ENCODE data around the gene MAD1L1. TPM values are rescaled to one million over a fixed set of nuclear protein-coding genes. Genes with fewer than 3 reads are reported as not detected.
"Not testable (repeated sequence)": the region's sequence is repeated elsewhere in the genome, so short reads cannot be mapped to it uniquely, and the experiment has no call there.

The MAD1L1 gene
- total RNA-seq, 1 donor from 2014 or later, result 40.9 TPM

DNA sequence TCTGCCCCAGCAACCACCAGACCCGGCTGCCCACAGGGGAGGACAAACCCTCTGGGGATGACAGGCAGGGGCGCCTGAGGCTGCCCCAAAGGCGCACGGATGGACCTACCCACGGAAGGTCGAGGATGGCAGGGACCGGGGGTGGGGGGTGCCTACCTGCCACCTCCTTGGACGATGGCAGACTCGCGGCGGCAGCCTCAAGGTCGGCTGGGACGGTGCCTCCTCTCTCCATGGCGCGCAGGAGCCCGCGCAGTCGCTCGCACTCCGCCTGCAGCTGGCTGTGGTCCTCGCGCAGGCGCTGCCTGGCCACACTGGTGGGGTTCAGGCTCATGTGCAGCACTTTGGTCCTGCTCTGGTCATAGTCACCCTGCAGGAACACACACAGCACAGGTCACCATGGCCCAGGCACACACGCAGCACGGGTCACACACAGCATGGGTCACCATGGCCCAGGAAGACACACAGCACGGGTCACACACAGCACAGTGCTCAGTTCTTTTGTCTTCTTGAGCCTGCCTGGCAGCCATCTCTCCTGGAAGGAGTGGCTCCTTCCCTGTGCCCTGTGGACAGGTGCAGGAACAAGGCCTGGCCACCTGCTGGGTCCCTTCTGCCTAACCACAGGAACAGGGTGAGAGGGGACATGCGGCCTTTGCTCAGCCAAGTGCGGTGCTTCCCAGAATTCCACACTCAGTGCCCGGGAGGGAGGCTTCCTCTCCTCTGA lies 296.1 kb downstream of the MAD1L1 start:
- DNase-seq (ENCODE audit: low read depth), result peak; percentile 90

DNA sequence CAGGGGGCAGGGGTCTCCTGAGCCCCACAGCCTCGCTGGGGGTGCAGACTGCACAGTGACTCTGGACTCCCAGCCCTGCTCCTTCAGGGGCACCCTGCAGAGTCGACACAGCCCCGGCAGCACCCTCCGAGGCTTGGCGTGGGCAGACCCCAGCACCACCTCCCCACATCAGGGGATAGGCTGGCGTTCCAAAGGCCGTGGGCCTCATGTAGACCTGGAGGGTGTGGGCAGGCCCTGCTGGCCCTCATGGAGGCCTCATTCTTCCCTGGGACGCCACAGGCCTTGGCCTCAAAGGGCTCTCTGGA lies 296.8 kb downstream of the MAD1L1 start:
- no peak for DNase-seq (ENCODE audit: low read depth)

DNA sequence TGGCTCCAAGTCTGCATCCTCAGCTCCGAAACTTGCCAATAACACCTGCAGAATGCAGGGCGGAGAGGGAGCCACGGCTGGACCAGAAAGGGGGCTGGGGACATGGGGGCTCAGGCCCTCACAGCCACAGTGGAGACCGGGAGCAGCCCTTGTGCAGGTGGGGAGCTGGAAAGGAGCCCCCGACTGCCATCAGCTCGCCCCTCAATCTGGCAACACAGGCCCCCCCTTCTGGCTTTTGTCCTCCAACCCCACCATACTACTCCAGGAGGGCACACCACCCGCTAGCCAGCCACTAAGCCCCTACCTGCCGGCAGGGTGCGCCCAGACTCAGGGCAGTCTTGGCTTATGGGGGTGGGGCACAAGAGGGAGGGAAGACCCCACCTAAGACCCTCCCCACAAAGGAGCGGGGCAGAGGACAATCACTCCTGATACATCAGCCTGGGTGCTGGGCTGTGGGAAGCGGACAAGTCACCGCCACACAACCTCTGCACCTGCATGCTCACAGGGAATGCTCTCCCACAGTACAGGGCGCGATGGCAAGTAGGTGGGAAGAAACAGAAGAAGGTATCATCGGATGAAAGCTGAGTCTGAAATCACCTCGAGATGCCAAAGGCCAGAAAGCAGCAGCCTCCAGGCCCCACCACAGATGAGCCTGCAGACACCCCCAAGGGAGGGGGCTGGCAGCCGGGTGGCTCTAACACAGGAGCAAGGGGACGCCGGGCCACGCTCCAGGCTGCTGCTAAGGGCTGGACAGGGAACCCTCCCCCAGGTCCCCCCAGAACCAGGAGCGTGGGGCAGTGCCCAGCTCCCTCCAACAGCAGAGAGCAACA lies 297.4 kb downstream of the MAD1L1 start:
- no peak for DNase-seq (ENCODE audit: low read depth)

DNA sequence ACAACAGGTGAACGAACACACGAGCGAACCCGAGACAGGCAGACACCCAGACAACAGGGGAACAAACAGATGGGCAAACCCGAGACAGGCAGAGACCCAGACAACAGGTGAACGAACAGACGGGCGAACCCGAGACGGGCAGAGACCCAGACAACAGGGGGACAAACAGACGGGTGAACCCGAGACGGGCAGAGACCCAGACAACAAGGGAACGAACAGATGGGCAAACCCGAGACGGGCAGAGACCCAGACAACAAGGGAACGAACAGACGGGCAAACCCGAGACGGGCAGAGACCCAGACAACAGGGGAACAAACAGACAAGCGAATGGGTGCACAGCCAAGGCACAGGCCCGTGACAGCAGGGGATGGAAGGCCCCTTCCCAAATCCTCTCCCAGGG lies 298.0 kb downstream of the MAD1L1 start:
- no peak for DNase-seq (ENCODE audit: low read depth)

DNA sequence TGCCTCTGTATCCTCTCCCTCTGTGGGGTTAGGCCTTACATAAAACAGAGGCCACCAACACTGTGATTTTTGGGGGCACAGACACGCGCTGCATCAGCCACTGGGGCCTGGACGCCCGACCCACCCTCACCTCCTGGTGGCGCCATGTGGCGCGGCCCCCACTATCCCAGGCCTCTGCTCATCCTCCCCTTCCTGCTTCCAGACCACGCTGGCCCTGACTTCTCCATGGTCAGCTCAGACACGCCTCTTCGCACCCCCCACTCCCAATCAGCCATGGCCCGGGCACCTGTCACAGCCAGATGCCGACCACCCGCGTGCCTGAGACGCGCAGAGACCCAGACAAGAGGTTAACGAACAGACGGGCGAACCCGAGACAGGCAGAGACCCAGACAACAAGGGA lies 298.7 kb downstream of the MAD1L1 start:
- no peak for DNase-seq (ENCODE audit: low read depth)

DNA sequence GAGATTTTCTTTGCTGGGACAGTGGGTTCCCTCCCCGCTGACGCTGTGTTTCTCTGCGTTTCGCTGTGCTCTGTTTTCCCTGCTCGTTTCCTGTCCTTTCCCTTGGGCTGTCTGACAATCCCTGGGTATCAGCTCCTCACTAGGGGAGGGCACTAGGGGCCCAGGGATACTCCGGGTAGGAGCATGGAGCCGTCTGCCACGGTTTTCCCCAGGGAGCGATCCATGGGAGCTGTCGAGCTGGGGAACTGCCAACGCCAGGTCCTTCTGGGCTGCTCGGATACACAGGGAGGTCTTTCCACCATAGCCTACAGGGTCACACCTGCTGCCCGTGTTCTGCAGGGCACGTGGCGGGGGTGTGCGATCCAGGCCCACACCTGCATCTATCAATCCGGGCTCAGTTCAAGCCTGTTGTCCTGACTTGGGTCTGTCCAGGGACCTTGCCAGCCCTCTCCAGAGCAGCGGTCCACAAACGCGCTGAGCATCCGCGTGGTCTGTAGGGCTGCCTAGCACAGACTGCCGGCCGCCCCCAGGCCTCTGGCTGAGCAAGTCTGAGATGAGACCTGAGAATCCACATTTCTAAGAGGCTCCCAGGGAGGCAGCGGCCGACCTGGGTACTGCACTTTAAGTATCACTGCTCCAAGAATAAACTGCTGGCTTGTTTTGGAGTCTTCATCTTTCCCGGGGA lies 299.5 kb downstream of the MAD1L1 start:
- DNase-seq (ENCODE audit: low read depth), result no peak

DNA sequence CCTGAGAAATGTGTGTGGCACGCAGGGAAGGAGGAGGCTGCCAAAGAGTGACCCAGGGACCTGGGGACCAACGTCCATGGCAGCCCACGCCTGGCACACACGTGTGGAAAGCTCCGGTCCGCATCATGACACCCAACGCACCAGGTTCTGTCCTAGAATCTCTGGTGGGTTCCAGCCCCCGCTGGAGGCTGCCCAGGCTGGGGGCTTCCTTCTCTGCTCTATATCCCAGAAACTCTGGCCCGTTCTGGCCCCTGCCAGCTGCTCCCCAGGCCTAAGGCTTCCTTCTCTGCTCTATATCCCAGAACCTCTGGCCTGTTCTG lies 300.8 kb downstream of the MAD1L1 start:
- no peak for DNase-seq (ENCODE audit: low read depth)

DNA sequence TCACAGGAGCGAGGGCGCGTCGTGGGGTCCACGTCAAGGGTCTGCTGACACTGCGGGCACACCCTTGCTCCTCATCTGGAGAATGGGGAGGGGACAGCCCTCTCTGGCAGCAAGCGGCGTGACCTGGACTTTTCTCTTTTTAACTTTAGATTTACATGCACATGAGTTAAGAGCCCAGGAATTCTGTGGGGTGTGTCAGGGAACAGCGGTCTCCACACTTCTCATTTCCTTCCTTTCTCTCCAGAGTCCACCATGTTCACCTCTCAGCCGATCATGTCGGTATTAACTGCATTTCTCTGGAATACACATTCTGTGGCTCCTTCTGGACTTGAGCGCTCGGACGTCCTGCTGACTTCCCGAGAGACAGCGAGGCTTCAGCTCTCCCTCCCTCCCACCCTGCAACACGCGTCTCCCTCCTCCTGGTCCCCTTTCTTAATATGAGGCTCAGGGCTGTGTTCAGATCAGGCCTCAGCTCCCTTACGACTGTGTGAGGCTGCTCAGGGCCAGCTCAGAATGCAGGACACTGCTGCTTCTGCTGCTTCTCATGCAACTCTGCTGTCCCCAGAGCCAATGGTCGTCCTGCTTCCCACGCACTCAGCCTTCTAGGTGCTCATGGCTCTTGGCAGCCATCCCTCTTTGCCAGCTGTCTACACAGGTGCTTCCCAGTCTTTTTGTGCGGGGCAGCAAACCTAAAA lies 301.3 kb downstream of the MAD1L1 start:
- DNase-seq (ENCODE audit: low read depth), result peak; percentile 60

DNA sequence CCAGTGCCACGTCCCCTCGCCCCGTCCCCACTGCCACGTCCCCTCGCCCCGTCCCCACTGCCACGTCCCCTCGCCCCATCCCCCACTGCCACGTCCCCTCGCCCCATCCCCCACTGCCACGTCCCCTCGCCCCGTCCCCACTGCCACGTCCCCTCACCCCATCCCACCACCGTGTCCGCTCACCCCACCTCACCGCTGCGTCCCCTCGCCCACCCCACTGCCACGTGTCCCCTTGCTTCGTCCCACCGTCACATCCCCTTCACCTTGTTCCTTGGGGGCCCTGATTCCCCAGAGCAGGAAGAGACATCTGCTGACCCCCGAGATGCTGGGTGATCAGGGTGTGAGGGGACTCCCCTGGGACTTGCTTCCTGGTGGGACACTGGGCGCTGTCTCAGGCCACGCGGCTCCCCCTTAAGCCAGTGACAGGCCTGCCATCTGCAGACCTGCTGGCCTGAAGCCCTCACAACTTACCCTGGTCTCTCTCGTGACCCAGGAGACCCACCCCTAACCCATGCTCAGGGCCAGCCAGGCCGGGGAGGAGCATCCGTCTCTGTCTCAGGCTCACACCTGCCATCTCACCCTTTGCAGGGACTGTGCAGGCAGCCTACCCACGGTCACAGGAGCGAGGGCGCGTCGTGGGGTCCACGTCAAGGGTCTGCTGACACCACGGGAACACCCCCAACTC lies 302.2 kb downstream of the MAD1L1 start:
- DNase-seq (ENCODE audit: low read depth), result no peak

DNA sequence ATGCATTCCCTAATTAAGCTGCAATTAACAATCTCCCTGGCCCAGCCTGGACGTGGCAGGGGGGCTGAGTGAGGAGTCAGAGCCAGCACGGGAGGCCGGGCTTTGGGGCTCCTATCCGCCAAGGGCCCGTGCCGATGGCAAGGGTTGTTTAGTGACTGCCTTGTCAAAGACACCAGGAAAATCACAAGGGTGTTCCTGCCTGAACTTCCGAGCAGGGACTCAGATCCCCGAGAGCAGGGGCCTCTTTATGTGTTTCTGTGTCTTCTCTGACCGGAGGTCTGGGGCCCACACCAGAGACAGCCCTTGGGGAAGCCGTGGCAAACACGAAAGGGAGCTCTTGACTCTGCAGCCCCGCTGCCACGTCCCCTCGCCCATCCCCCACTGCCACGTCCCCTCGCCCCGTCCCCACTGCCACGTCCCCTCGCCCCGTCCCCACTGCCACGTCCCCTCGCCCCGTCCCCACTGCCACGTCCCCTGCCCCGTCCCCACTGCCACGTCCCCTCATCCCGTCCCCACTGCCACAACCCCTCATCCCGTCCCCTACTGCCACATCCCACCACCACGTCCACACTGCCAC lies 303.3 kb downstream of the MAD1L1 start:
- DNase-seq (ENCODE audit: low read depth), result not testable (repeated sequence)

DNA sequence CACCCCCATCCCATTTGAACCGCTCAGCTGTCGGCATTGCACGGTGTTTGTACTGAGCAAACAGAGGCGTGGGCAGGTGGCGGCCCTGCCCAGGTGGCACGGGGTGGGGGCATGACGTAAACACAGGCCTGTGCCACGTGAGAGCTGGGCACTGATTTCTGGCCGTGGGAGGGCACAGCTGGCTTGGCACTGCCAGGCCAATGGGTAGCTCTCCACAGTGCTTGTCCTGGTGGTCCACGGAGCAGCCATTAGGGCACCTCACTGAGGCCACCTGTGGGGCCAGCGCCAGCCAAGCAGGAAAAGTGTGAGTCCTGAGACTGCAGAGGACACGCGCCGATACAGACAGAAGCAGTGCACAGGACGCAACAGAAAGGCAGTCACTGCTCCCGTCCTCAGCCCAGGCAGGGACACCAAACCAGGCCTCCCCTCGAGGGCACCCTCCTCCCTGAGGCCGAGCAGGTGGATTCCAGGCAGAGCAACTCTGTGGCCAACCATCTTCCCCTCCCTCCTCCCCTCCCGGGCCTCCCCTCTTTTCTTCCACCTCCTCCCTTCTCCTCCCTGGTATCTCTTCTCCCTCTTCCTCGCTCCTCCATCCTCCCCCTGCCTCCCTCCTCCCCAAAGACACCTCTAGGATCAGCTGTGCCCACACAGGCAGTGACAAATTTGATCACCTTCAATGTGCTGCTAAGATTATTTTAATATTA lies 303.9 kb downstream of the MAD1L1 start:
- DNase-seq (ENCODE audit: low read depth), result no peak

DNA sequence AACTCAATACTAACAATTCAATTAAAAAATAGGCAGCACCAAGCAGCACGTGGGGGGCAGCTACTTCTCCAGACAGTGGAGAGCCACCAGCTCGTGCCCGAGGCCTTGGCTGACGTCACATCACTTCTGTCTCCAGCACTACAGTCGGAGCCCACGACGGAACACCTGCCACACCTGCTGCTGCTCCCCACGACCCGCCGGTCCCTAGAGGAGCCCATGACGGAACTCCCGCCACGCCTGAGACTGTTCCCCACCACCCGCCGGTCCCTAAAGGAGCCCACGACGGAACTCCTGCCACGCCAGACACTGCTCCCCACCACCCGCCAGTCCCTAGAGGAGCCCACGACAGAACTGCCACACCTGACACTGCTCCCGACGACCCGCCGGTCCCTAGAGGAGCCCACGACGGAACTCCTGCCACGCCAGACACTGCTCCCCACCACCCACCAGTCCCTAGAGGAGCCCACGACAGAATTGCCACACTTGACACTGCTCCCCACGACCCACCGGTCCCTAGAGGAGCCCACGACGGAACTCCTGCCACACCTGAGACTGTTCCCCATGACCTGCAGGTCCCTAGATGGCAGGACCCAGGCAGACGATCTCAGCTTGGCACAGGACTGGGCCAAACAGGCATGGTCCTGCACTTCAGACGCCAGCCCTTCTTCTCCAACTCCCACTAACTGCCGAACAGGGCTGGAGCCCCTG lies 304.7 kb downstream of the MAD1L1 start:
- DNase-seq (ENCODE audit: low read depth), result no peak

DNA sequence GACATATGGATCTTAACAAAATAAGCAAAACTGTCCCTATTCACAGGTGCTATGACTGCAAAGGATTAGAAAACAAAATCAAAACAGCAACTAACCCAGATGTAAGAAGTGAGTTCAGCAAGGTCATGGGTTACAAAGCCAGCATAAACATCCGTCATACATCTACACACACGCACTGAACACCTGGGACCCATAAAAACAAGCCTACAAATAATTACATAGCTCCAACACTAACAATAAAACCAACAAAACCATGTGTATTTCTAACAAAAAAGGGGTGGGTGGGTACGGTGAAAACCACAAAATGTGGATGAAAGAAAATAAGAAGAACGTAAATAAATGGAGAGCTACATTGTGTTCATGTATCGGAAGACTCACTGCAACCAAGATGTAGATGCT lies 305.8 kb downstream of the MAD1L1 start:
- DNase-seq (ENCODE audit: low read depth), result no peak

DNA sequence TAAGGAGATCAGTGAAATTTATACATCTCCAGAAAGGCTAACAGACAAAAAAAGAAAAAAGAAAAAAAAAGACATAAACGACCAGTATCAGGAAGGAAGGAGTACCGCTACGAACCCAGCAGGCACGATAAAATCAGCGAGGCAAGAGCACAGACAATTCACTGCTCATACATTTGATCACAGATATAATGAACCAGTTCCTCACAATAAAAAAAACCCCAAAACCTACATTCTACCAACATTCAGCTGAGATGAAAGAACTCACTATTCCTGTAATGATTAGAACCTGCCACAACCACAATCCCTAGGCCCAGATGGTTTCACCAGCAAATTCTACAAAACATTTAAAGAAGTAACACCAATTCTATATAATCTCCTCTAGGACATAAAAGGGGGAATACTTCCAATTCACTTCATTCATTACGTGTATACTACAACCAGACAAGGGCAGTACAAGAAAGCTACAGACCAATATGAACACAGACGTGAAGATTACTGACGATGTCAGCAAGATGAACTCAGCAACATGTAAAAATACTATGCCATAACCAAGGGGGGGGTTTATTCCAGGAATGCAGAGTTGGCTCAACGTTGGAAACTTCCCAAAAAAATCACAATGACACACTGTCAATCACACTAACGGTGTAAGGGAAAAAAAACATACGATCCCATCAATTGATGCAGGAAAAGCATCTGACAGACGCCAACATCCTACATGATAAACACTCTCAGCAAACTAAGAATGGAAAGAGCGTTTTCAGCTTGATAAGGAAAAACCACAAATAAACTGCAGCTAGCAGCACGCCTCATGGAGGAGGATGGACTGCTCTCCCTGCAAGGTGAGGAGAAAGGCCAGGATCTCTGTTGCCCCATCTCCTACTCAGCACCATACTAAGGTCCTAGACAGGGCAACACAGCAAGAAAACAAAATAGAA lies 306.5 kb downstream of the MAD1L1 start:
- no peak for DNase-seq (ENCODE audit: low read depth)

DNA sequence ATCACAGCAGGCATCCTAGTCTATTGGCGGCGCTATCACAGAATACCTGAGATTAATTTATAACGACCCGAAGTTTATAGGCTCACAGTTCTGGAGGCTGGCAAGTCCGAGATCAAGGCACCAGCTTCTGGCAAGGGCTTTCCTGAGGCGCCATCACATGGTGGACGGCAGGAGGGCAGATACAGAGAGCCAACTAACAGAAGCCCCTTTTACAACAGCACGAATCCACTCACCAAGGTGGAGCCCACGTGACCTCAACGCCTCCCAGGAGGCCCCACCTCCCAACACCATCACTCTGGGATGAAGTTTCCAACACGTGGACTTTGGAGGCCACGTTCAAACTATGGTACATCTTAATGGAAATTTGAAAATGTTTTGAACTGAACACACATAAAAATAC lies 307.4 kb downstream of the MAD1L1 start:
- no peak for DNase-seq (ENCODE audit: low read depth)

DNA sequence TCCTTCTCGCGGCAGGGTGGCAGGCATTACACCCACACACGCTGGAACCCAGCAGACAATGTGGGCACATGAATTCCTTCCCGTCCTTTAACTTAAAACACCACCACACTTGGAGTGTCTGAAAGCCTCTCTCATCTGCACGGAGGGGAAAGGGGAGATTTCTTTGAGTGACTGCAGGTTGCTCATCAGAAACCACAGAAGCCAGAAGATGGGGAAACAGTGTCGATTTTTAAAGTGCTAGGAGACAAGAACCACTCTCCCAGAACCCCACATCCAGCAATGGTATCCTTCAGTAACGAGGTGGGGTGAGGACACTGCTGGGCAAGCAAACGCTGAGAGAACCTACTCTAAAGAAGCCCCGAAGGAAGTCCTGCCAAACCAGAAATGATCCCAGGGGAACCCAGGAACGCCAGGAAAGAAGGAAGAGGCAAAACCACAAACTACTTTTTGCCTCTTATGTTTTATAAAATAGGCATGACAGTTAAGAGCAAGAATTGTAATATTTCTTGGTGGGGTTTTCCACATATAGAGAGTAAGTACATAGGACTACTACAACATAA lies 308.4 kb downstream of the MAD1L1 start:
- DNase-seq (ENCODE audit: low read depth), result peak; percentile 79

DNA sequence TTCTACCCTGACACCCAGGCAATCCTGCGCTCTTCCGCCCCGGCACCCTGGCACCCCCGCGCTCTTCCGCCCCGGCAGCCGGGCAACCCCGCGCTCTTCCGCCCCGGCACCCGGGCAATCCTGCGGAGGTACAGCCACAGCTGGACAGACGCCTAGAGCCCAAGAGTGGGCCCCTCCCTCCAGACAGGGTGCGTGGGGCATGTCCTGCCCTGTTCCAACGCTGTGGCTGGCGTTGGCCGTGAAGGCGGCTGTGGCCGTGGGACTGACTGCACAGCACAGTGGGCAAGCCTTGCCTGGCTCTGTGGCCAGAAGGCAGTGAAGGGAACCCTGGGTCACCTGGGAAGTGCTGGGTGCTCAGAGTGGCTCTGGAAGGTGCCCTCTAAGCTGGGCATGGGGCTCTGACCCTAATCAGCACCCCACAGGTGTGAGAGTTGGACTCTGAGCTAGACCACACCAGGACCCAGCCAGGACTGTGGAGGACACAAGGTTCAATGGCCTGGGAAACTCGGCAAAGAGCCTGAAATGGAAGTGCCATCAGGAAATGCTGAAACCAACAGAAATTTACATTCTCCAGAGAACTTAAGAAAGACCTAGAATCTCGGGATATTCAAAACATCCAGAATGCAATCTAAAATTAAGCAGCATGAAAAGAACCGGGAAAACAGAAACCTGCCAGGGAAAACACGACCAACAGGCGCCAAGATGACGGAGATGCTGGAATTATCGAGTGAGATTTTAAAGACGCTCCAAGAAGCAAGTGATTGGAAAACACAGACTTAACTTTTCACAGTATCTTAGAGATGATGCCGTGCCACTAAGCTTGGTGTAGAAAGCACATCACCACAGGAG lies 309.1 kb downstream of the MAD1L1 start:
- DNase-seq (ENCODE audit: low read depth), result no peak
